GM21367 (cell line): ENCODE data around the gene CTSD.

ENCODE experiments used
- ATAC-seq: cut with Tn5 transposase; IDR thresholded peaks from one replicate; pipeline ENCODE4 v1.9.1; 2021; ENCODE audit not compliant: unreplicated experiment

CTSD gene

DNA sequence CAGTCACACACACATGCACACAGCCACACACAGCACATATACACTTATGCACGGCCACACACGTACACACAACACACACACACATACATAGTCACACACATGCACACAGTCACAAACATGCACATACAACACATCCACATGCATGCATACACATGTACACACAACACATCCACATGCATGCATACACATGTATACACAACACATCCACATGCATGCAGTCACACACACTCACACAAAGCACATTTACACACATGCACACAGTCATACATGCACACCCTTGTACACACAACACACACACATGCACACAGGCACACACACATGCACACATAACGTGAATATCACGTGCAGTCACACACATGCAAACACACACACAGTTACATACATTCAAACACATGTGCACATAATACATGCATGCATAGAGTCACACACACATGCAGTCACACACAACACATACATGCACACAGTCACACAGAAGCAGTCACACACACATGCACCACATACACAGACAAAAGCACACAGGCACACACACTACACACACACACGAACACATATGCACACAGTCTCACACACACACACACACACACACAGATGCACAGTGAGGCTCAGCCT lies 32.2 kb downstream of the CTSD start:
- no peak for ATAC-seq

DNA sequence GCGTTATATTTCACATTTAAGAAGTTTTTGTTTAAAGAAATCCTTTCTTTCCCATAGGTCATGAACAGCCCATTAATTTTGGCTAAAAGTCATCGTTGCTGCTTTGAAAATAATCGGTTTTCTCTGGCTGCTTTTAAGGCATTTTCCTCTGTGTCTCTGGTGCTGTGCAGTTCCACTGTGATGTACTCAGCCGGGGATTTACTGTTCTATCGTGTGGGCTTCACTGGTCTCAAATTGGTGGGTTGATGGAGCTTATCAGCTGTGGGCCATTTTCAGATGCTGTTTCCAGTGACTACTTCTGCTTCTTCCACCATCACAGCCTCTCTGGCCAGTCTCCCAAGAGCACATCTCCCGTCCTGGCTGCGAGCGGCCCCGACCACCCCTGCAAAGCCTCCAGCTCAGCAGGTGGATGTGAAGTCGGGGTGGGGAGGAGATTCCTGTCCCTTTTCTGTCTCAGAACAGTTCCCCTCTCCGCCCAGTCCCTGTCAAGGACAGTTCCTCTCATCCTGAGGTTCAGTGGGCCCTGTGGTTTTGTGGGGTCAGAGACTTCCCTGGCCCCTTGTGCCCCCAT lies 33.6 kb downstream of the CTSD start:
- no peak for ATAC-seq

DNA sequence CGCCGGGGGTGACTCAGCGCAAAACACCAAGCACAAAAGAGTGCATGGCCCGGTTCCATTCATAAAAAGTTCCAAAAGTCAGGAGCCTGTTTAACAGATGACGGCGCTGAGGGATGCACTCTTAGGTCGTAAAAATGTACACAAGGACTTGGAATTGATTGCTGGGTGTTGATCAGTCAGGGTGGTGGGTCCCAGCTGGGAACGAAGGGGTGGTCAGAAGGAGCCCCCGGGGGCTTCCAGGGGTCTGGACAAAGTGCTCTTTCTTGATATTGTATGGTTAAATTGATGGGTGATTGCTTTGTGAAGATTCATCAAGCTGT lies 34.1 kb downstream of the CTSD start:
- ATAC-seq: no peak

DNA sequence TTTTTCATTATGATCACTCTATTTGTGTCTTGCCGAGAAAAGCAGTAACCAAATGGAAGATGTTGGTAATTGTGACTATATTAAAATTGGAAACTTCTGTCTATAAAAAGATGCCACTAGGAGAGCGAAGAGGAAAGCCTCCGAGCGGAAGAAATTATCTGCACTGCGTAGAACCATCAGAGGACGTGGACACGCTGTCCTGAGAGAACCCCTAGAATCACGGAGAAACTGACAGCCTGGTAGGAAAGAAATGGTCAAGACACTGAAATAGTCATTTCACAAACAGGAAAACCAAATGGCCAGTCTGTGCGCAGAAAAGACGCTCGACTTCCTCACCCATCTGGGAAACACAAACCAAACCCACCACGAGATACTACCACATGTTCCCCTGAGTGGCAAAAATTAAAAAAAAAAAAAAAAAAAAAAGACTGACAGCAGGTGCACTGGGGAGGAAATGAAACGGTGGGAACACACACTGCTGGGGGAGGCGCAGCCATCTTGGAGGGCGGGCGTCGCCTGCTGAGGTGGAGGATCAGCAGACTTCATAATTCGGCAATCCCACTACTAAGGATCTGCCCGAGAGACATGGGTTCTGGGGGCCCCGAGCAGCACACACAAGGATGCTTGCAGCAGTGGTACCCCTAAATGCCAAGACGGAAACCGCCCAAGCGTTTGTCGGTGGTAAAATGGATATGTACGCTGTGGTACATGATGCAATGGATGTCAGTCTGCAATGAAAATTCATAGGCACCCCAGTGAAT lies 34.6 kb downstream of the CTSD start:
- ATAC-seq: no peak

DNA sequence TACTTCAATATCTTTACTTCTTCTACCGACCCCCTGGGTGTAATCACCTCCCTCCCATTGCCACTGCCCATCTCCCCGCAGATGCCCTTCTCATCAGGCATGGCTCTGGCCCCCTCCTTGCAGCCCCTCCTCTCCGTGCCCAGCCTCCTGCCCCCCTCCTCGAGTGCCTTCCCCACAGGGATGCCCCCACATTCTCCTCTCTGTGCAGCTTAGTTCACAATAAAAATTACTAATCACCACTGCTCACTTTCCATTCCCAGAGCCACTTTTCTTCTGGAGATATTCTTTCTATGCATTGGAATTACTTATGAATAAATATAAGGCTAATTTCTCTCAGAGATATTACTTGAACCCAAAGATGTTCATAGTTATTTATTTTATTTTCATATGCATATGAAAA lies 35.4 kb downstream of the CTSD start:
- ATAC-seq: no peak

DNA sequence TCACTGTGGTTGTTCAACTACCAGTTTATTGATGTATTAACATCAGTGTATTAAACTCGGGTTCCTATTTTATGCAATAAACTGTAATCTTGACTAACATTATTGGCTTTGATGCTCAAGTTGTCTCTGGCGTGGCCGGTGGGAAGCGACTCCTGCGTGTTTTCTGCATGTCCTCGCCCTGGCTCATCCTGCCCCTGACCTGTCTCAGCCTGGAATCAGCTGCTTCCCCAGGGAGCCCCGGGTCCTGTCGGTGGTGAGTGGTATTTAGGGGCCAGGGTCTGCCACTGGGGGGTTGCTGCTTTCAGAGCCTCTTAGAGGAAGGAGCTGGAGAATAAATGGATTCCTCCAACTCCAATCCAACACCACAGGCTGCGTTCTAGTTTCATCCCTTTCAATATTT lies 35.9 kb downstream of the CTSD start:
- ATAC-seq: no peak

DNA sequence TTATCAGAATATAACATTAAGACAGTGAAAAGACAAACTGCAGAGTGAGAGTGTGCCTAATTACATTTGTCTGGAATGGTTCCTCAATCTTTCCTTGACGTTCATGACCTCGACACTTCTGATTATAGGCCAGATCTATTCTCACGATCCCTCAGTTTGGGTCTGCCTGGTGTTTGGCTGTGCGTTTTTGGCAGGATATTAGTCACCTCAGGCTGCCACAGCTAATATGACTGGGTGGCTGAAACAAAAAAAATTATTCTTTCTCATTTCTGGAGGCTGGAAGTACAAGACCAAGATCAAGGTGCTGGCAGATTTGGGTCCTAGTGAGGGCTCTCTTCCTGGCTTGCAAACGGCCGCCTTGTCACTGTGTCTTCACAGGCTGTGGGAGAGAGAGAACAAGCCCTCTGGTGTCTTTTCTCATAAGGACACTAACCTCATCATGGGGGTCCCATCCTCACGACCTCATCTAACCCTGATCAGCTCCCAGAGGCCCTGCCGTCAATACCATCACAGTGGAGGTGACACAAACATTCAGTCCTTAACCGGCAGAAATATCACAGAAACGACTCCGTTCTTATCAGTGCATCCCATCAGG lies 36.5 kb downstream of the CTSD start:
- ATAC-seq: no peak

DNA sequence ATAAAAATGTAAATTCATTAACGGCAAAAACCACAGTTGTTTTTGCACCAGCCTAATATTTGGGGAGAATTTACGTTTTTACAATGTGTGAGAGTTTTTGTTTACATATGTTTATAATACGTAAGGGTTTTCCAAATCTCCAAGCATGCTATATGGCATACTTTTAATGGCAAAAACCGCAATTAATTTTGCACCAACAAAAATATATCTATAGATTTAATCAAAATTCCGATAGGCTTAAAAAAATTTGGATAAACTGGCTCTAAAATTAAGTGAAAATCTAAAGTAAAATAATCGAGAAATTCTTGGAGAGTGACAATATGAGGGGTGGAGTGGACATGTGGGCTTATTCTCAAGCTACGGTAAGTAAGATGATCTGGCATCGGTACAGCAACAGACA lies 43.9 kb downstream of the CTSD start:
- no peak for ATAC-seq

DNA sequence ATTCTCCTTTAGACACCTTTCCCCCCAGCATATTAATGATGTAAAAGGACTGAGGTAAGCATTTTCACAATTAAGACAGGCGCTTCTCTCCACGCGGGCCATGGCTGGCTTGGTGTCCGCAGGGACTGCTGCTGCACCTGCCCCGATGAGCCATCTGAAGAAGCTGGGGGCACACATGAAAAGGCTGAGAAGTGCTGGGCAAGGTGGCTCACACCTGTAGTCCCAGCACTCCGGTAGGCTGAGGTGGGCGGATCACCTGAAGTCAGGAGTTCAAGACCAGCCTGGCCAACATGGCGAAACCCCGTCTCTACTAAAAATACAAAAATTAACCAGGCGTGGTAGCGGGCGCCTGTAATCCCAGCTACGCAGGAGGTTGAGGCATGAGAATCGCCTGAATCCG lies 45.4 kb downstream of the CTSD start:
- ATAC-seq: no peak

DNA sequence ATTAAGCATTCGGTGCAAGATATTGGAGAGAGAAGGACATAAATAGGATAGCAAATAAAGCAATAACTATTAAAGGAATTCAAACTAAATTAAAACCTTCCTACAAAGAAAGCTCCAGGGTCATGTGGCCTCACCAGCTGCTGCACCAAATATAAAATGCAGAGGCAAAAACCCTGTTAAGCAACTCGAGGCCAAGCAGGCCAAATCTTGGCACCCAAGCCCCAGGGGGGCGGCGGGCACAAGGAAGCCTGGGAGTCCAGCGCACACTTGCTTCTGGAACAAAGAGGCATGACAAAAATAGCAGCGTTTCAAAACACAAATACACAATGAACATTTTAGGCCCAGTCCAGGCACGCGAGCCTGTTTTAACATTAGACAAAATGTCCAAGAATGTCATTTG lies 46.0 kb downstream of the CTSD start:
- no peak for ATAC-seq

DNA sequence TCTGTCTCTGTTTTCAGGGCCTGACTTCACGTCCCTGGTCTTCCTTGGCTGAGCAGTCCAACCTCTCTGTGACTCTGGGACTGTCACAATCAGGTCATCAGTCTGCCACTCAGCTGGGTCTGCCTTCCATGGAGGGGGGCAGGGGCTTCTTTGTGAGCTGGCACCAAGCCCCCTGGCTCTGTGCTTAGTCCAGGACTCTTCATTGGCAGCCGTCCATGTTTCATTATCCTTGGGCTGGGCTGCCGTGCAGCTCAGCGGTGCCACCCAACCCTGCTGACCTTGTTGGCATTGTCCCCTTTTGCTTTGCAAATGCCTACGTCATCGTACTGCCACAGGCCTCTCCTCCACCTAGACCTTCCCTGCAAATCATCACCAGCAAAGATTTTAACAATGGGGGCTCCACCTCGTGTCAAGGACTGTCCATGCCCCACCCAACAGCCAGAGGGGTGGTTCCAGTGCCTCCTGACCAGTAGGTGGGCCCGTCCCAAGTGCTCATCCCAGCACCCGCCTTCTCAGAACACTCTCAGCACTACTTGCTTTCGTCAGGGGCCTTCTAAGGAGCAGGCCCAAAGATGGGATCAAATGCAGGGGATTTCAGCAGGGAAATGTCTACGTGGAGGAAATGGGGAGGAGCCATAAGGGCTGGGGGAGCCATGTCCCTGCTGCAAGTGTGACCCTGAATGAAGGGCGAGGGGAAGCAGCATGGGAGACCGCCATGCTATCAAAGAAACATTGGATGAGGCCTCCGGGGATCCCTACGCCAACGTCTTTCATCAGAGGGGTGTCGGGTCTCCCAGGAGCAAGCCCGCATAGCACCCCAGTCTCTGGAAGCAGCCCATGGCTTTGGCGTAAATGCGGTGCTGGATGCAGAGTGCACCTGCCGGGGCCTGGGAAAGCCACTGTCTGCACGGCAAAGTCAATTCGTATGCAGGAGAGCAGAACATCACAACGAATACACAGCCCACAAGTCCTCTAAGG lies 48.5 kb downstream of the CTSD start:
- no peak for ATAC-seq

DNA sequence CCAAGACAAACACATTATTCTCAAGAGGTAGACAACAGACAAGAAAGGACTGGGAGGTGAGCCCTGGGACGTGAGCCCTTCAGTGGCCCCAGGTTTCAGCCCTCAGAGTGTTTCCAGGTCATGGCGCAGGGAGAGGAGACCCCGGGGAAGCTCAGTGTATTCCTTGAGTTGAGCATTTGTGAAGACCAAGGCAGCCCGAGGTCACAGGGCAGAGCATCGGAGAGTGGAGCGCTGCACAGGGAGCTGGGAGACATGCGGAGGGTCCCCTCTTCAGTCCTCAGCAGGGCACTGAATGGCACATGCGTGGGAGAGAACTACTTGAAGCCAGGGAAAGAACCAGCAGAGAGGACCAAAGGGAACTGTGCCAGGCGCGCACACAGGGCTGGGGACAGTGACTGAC lies 55.0 kb downstream of the CTSD start:
- ATAC-seq: no peak

DNA sequence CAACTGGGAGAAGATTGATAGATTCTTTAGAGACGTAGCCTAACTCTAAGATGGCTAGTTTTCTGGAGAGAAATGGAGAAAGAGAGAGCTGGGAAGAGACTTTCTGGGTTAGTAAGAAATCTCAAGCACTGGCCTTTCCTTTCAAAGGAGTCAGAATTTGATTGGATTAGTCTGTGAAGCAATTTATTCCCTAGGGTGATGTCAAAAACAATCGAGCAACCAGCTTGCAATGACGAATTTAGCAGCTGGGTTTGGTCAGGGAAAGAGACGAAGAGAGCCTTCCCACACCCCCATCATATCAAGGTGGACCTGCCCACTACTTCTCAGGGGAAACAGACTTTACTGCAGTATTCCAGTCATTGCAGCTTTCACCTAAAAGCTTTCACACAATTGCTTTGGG lies 56.0 kb downstream of the CTSD start:
- ATAC-seq: no peak

DNA sequence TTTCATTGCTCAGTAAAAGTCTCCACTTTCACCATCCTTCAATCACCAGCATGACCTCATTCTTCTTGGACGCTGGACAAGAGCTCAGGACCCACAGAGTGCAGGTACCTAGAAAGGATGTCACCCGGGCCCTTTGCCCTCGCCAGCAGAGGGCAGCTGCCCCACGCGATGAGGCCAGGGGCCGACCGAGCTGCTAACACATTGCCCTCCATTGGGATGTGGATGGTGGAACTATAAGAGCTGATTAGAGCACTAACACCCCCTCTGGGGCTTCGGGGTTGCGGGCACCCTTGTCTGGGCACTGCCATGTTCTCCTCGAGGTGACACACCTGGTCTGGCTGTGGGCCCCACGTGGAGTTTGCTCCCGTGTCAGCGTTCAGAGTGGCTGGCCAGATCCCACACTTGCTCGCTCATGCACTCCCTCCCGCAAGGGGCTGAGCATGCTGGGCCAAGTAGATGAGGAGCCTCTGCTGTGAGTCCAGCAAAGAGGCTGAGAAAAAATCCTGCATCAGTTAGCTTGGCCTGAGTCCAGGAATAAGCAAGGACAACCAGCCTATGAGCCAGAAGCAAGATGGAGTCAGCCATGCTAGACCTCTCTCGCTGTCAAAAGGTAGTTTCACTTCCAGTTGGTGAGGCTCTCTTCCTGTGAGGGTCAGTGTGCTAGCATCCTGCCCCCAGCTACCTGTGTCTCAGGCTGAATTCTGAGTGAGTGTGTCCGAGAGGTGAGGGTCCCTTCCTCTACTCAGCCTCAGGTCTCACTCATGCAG lies 56.9 kb downstream of the CTSD start:
- no peak for ATAC-seq

DNA sequence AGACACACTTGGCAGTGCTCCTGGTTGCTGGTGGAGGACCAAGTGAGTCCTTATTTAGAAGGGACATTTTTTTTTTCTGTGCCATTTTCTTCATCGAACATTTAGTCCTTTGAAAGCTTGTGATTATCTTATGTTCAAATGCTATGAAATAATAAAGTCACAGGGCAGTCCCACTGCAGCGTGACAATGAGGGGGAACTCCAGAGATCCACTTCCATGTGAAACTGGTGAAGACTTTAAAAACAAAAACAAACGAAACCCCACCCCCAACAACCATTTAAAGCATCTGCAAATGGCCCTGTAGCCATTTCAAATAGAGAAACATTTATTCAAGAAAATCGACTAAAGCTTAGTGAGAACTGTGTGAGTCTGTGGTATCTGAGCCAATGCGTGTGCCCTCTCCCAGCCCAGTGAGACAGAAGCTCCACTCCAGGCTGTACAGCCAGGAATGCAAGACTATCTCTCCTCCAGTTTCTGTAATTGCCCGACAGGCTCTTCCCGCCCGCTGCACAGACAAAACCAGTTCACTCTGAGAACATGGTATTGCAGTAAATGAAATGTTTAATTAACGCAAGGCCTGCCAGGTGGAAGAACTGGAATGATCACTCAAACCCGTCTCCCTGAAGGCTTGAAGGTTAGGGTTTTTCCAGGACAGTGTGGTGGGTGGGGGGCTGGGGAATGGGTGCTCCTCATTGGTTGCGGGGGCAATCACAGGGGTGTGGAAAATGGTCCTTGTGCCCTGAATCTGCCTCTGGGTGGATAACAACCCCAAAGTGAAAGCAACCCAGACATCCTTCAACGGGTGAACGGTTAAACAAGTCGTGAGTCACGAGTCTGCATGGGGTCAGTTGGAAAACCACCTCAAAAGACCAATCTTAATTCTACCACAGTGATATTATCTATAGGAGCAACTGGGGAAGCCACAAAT lies 58.3 kb downstream of the CTSD start:
- ATAC-seq: no peak

DNA sequence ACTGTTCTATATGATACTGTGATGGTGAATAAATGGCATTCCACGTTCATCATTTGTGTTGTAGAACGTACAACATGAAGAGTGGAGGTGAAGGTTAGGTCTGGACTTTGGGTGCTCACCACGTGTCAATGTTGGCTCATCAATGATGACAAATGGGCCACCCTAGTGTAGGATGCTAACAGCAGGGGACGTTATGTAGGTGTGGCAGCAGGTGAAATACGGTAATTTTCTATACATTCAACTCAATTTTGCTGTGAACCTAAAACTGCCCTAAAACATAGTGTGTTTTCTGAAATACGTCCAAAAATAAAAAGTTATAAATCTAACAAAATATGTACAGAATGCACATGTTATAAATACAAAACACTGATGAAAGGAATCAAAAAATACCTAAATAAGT lies 60.6 kb downstream of the CTSD start:
- ATAC-seq: no peak
